Activated naive CD8-positive, alpha-beta T cell treated with anti-CD3 and anti-CD28 coated beads, Interleukin-2, amount 10 ng/mL, durations not matched to agents 7 days and 5 days (primary cell): ENCODE data around the gene FUCA1. TPM values are rescaled to one million over a fixed set of nuclear protein-coding genes. Genes with fewer than 3 reads are reported as not detected.
"Not testable (repeated sequence)": the region's sequence is repeated elsewhere in the genome, so short reads cannot be mapped to it uniquely, and the experiment has no call there.

Experiments
- ATAC-seq: fragments of 150-1000 bp; cut with Tn5 transposase; one replicate; pipeline ENCODE4 v1.10.0; 2021; ENCODE audit warnings: low read depth, moderate library complexity
- POLR2A ChIA-PET: fragments of 350-600 bp; sonication (Branson Sonifier 250); formaldehyde crosslinking; loops from one replicate; lab custom pipeline; 2021; ENCODE audit warnings: antibody characterized with exemption; lab: Charles Lee
- DNase-seq: peaks from one replicate; pipeline ENCODE4 v3.0.0; 2021
- H3K27ac Mint-ChIP-seq: one replicate; pipeline ENCODE4 v1.8.0; 2022; ENCODE audit warnings: mild to moderate bottlenecking, mixed read lengths
- H3K27me3 Mint-ChIP-seq: one replicate; pipeline ENCODE4 v1.8.0; 2022; ENCODE audit warnings: mild to moderate bottlenecking, moderate library complexity, mixed read lengths
- H3K36me3 Mint-ChIP-seq: one replicate; pipeline ENCODE4 v1.8.0; 2021; ENCODE audit warnings: mild to moderate bottlenecking, mixed read lengths
- H3K4me1 Mint-ChIP-seq: one replicate; pipeline ENCODE4 v1.8.0; 2021; ENCODE audit warnings: mixed read lengths
- H3K4me3 Mint-ChIP-seq: one replicate; pipeline ENCODE4 v1.8.0; 2022; ENCODE audit warnings: mild to moderate bottlenecking, moderate library complexity, mixed read lengths
- H3K9me3 Mint-ChIP-seq: one replicate; pipeline ENCODE4 v1.8.0; 2021; ENCODE audit warnings: mixed read lengths
- total RNA-seq, 2 experiments: library from RNA; stranded (reverse); gene quantifications; one replicate each; pipeline ENCODE4 v1.2.3, GENCODE V29; 2021

The FUCA1 gene
- total RNA-seq, 2 experiments from 2014 or later: 17.2 to 19.6 TPM

- Mint-ChIP-seq H3K9me3 (peaks cover 17% of the 10 kb centered on the region), H3K4me3 (no peak overlapping the region), H3K36me3 (peaks cover 8% of the 10 kb centered on the region), H3K4me1 (no peaks in the 10 kb centered on the region), H3K27me3 (no peaks in the 10 kb centered on the region), H3K27ac (no peak overlapping the region)
- ATAC-seq (no peak), DNase-seq (no peak)
- POLR2A ChIA-PET: no interaction called here
These were observed 11.7 kb upstream of the FUCA1 start for GRCh38 chr1:23879809-23880208.

DNA sequence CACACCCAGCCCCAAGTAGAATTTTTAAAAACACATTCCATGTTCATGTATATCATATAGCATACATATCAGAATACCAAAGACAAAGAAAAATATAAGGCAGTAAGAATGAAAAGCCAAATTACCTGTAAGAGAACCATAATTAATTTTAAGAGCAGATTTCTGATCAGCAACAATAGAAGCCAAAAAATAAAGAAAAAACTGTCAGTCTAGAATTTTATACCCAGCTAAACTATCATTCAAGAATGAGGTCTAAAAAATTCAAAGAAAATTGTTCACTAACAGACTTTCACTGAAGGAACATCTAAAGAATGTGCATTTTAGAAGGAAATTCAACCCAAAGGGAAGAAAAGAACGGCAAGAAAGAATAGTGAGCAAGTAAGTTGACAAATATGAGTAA is 10.6 kb upstream of the FUCA1 start:
- H3K27me3 Mint-ChIP-seq: no peaks in the 10 kb centered on the region
- POLR2A ChIA-PET: interaction anchor here (1.2 kb wide), 1 partner anchor 79 kb away, joined by 3 read pairs; no protein-coding TSS in a partner anchor
- ATAC-seq (no peak), DNase-seq (no peak)
- peaks cover 17% of the 10 kb centered on the region for H3K9me3 Mint-ChIP-seq
- H3K36me3 Mint-ChIP-seq: peaks cover 8% of the 10 kb centered on the region
- H3K4me3 Mint-ChIP-seq: no peak overlapping the region
- H3K4me1 Mint-ChIP-seq: no peaks in the 10 kb centered on the region
- no peak overlapping the region for H3K27ac Mint-ChIP-seq

GRCh38 chr1:23875382-23875781 is 7.3 kb upstream of the FUCA1 start:
- Mint-ChIP-seq H3K36me3 (peaks cover 8% of the 10 kb centered on the region), H3K4me1 (no peaks in the 10 kb centered on the region), H3K9me3 (peaks cover 17% of the 10 kb centered on the region), H3K27ac (no peak overlapping the region), H3K27me3 (peaks cover 2% of the 10 kb centered on the region), H3K4me3 (no peak overlapping the region)
- POLR2A ChIA-PET: no interaction called here
- ATAC-seq: no peak
- DNase-seq: no peak

GRCh38 chr1:23872421-23872820 is 4.3 kb upstream of the FUCA1 start:
- DNase-seq (no peak), ATAC-seq (no peak)
- Mint-ChIP-seq H3K36me3 (no peaks in the 10 kb centered on the region), H3K4me3 (no peak overlapping the region), H3K9me3 (peaks cover 5% of the 10 kb centered on the region), H3K4me1 (peaks cover 10% of the 10 kb centered on the region), H3K27ac (no peak overlapping the region), H3K27me3 (peaks cover 5% of the 10 kb centered on the region)
- POLR2A ChIA-PET: interaction anchor here (1.1 kb wide), 1 partner anchor 36 kb away, joined by 3 read pairs; no protein-coding TSS in a partner anchor

GRCh38 chr1:23869051-23869450 is 961 bp upstream of the FUCA1 start:
- Mint-ChIP-seq H3K4me1 (peaks cover 25% of the 10 kb centered on the region), H3K9me3 (no peaks in the 10 kb centered on the region), H3K4me3 (peak overlapping the region; percentile 85), H3K36me3 (peaks cover 5% of the 10 kb centered on the region), H3K27ac (peak overlapping the region; percentile 87), H3K27me3 (peaks cover 10% of the 10 kb centered on the region)
- ATAC-seq: no peak
- POLR2A ChIA-PET: interaction anchor here (0.9 to 2.0 kb wide), 3 partner anchors 40 to 91 kb away, joined by 3 to 4 read pairs (median 4); partner anchors contain the start of gene PNRC2
- DNase-seq: no peak

- Mint-ChIP-seq H3K36me3 (peaks cover 5% of the 10 kb centered on the region), H3K27ac (peak overlapping the region; percentile 87), H3K4me3 (peak overlapping the region; percentile 85), H3K9me3 (no peaks in the 10 kb centered on the region), H3K27me3 (peaks cover 10% of the 10 kb centered on the region), H3K4me1 (peaks cover 25% of the 10 kb centered on the region)
- no peak for DNase-seq
- POLR2A ChIA-PET: interaction anchor here (0.9 to 1.4 kb wide), 2 partner anchors 40 to 47 kb away, joined by 3 to 4 read pairs; no protein-coding TSS in a partner anchor
- peak; percentile 14 for ATAC-seq
These were observed 497 bp upstream of the FUCA1 start for GRCh38 chr1:23868557-23869016.

GRCh38 chr1:23867542-23867894 is 572 bp downstream of the FUCA1 start:
- DNase-seq (no peak), ATAC-seq (no peak)
- Mint-ChIP-seq H3K27ac (no peak overlapping the region), H3K9me3 (no peaks in the 10 kb centered on the region), H3K36me3 (peaks cover 5% of the 10 kb centered on the region), H3K27me3 (peaks cover 10% of the 10 kb centered on the region), H3K4me3 (peak overlapping the region; percentile 85), H3K4me1 (peaks cover 25% of the 10 kb centered on the region)
- POLR2A ChIA-PET: interaction anchor here (0.8 kb wide), 1 partner anchor 124 kb away, joined by 4 read pairs; the partner anchor contains the start of gene ELOA

- no peak overlapping the region for H3K27ac Mint-ChIP-seq
- H3K36me3 Mint-ChIP-seq: peaks cover 7% of the 10 kb centered on the region
- no peak for ATAC-seq
- no peak for DNase-seq
- POLR2A ChIA-PET: interaction anchor here (0.6 kb wide), 1 partner anchor 40 kb away, joined by 3 read pairs; no protein-coding TSS in a partner anchor
- peaks cover 25% of the 10 kb centered on the region for H3K4me1 Mint-ChIP-seq
- no peak overlapping the region for H3K4me3 Mint-ChIP-seq
- no peaks in the 10 kb centered on the region for H3K9me3 Mint-ChIP-seq
- H3K27me3 Mint-ChIP-seq: peaks cover 8% of the 10 kb centered on the region
These were observed 2.6 kb downstream of the FUCA1 start for GRCh38 chr1:23865543-23865930.

- Mint-ChIP-seq H3K9me3 (no peaks in the 10 kb centered on the region), H3K4me3 (no peak overlapping the region), H3K27ac (no peak overlapping the region), H3K4me1 (peaks cover 25% of the 10 kb centered on the region), H3K27me3 (peaks cover 8% of the 10 kb centered on the region), H3K36me3 (peaks cover 7% of the 10 kb centered on the region)
- no peak for DNase-seq
- POLR2A ChIA-PET: interaction anchor here (0.6 kb wide), 1 partner anchor 39 kb away, joined by 3 read pairs; no protein-coding TSS in a partner anchor
- no peak for ATAC-seq
These were observed 3.1 kb downstream of the FUCA1 start for GRCh38 chr1:23864801-23865542.

DNA sequence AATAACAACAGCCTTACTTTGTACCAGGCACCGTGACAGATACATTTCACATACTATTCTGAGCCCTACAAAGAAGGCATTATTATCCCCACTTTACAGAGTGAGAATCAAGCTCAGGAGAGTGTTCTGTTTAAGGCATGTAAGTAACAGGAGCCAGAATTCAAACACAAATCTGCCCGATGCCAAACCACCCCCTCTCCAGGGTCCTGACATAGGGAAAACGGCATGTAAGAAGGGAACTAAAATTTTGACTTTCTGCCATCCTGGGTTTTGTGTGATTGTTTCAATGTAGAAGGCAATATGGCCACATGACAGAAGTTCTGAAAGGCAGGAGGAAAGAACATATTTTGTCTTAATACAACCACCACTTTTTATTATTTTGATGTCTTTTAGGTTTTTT is 5.5 kb downstream of the FUCA1 start:
- peaks cover 7% of the 10 kb centered on the region for H3K36me3 Mint-ChIP-seq
- no peak for DNase-seq
- H3K4me3 Mint-ChIP-seq: no peak overlapping the region
- POLR2A ChIA-PET: no interaction called here
- H3K9me3 Mint-ChIP-seq: no peaks in the 10 kb centered on the region
- no peak for ATAC-seq
- H3K4me1 Mint-ChIP-seq: peaks cover 16% of the 10 kb centered on the region
- H3K27me3 Mint-ChIP-seq: peaks cover 5% of the 10 kb centered on the region
- no peak overlapping the region for H3K27ac Mint-ChIP-seq

DNA sequence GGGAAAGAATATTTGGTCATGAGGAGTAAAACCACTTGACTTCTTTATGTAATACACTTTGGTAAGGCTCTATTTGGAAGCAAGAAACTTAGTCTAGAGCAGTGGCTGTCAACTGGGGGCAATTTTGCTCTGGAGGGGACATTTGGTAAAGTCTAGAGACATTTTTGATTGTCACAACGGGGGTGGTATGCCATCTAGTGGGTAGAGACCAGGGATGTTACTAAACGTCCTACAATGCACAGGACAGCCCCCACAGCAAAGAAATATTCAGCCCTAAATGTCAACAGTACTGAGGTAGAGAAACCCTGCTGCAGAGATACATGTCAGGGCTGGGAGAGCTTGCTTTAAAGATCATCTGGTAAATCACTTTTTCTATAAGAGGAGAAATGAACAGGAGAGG is 13.5 kb downstream of the FUCA1 start:
- ATAC-seq (no peak), DNase-seq (no peak)
- Mint-ChIP-seq H3K27ac (no peak overlapping the region), H3K36me3 (peaks cover 16% of the 10 kb centered on the region), H3K9me3 (no peaks in the 10 kb centered on the region), H3K4me3 (no peak overlapping the region), H3K4me1 (peaks cover 2% of the 10 kb centered on the region), H3K27me3 (no peaks in the 10 kb centered on the region)
- POLR2A ChIA-PET: no interaction called here

GRCh38 chr1:23853124-23853523 is 15.0 kb downstream of the FUCA1 start:
- DNase-seq, POLR2A ChIA-PET, H3K27me3 Mint-ChIP-seq, ATAC-seq, H3K27ac Mint-ChIP-seq, H3K9me3 Mint-ChIP-seq, H3K4me3 Mint-ChIP-seq, H3K4me1 Mint-ChIP-seq: not testable (repeated sequence)
- peaks cover 21% of the 10 kb centered on the region for H3K36me3 Mint-ChIP-seq

GRCh38 chr1:23851406-23851805 is 16.7 kb downstream of the FUCA1 start:
- DNase-seq, H3K27ac Mint-ChIP-seq, ATAC-seq, H3K9me3 Mint-ChIP-seq, H3K27me3 Mint-ChIP-seq, H3K4me1 Mint-ChIP-seq, POLR2A ChIA-PET, H3K4me3 Mint-ChIP-seq: not testable (repeated sequence)
- H3K36me3 Mint-ChIP-seq: peaks cover 32% of the 10 kb centered on the region
